ENCODE data around the gene HEATR3.

HEATR3 gene

DNA sequence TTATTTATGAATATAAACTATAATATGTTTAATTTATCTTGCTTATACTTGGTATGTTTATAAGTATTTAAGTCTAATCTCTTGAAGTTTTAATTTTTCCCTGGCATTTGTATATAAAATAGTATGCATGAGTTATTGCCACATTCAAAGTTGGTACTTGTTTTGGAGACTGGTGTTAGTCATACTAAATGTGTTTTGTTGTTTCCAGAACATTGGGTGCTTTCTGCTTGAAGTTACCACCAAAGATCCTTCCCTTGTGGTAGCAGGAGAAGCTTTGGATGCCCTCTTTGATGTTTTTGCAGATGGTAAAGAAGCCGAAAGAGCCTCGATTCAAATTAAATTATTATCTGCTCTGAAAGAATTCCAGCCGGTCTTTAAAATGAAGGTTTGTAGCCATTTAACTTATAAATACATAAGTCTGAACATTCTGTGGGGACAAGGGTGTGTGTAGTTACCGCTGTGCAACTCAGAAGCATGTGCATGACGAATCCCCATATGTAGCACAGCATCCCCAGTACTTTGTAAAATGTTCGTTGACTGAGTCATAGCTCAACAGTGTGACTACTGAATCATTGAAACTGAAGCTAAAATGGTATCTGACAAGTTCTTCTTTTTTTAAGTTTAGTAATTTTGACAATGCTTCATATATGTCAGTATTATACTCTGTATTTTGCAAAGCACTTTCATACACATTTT lies 36.4 kb downstream of the HEATR3 start:
- no peak overlapping the region for H3K9ac ChIP-seq (ENCODE audit: insufficient read length, low read depth)
- H3K4me1 ChIP-seq (ENCODE audit: insufficient read depth, insufficient read length): no peaks in the 10 kb centered on the region
- TF ChIP-seq YY1 (IDR thresholded peaks at IDR 0.05; ENCODE audit: insufficient read depth, insufficient read length) (no peak), ZNF274 (IDR thresholded peaks at IDR 0.05; ENCODE audit: low read depth, low read length) (no peak), SUZ12 (IDR thresholded peaks at IDR 0.05; ENCODE audit: extremely low read depth, insufficient read depth, insufficient read length) (no peak)
- H3K36me3 ChIP-seq (ENCODE audit: insufficient read depth, insufficient read length, low read length): peaks cover 76% of the 10 kb centered on the region
- DNase-seq (ENCODE audit: low read depth, low spot score): no peak
- no peak overlapping the region for H3K4me3 ChIP-seq (ENCODE audit: insufficient read length, low read depth)
- H3K27me3 ChIP-seq (ENCODE audit: insufficient read depth, insufficient read length): no peaks in the 10 kb centered on the region
- no peaks in the 10 kb centered on the region for H3K9me3 ChIP-seq (ENCODE audit: insufficient read depth, low read length)

DNA sequence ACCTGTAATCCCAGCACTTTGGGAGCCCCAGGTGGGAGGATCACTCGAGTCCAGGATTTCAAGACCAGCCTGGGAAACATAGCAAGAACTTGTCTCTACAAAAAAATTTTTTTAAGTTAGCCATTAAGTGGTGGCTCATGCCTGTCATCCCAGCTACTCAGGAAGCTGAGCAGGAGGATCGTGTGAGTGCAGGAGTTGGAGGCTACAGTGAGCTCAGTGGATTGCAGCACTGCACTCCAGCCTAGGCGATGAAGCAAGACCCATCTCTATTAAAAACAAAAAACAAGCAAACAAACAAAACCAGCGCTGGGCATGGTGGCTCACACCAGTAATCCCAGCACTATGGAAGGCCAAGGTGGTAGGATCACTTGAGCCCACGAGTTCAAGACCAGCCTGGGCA lies 38.0 kb downstream of the HEATR3 start:
- TF ChIP-seq ZNF274 (IDR thresholded peaks at IDR 0.05; ENCODE audit: low read depth, low read length) (no peak), YY1 (IDR thresholded peaks at IDR 0.05; ENCODE audit: insufficient read depth, insufficient read length) (no peak), SUZ12 (IDR thresholded peaks at IDR 0.05; ENCODE audit: extremely low read depth, insufficient read depth, insufficient read length) (no peak)
- no peak for DNase-seq (ENCODE audit: low read depth, low spot score)
- no peaks in the 10 kb centered on the region for H3K27me3 ChIP-seq (ENCODE audit: insufficient read depth, insufficient read length)
- no peak overlapping the region for H3K4me3 ChIP-seq (ENCODE audit: insufficient read length, low read depth)
- H3K9ac ChIP-seq (ENCODE audit: insufficient read length, low read depth): no peak overlapping the region
- no peaks in the 10 kb centered on the region for H3K9me3 ChIP-seq (ENCODE audit: insufficient read depth, low read length)
- peaks cover 79% of the 10 kb centered on the region for H3K36me3 ChIP-seq (ENCODE audit: insufficient read depth, insufficient read length, low read length)
- no peaks in the 10 kb centered on the region for H3K4me1 ChIP-seq (ENCODE audit: insufficient read depth, insufficient read length)

DNA sequence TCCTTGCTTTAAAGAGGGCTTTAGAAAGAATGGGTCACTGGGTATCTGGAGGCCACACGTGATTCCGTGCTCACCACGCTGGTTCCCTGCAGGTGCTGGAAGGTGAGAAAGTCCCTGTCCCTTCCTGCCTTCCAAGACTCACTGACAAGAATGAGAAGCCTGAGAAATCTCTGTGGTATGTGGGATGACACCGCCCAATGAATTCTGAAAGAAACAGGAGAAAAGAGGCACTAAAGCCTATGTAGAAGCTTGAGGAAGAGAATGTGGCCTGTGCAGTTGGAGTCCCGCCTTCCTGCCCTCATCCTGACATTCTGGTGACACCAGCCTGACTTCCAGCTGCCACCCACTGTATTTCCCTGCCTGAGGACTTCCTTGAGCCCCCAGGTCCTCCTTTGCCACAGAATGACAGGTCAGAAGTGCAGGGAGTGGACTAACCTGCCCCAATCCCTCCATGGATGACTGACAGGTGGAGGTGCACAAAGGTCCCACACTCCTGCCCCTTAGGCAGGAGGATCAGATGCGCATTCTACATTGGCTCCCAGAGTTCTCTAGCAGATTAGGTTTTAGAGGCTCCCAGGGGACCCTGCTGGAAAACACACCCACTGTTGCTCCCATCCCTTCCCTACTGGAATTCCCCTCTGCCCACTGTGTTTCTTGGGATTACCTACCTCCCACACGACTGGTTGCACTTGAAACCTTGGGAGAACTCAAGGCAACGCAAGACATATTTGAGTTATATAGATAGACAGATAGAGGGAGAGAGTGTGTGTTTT lies 48.8 kb downstream of the HEATR3 start:
- no peaks in the 10 kb centered on the region for H3K36me3 ChIP-seq (ENCODE audit: insufficient read depth, insufficient read length, low read length)
- no peak for DNase-seq (ENCODE audit: low read depth, low spot score)

DNA sequence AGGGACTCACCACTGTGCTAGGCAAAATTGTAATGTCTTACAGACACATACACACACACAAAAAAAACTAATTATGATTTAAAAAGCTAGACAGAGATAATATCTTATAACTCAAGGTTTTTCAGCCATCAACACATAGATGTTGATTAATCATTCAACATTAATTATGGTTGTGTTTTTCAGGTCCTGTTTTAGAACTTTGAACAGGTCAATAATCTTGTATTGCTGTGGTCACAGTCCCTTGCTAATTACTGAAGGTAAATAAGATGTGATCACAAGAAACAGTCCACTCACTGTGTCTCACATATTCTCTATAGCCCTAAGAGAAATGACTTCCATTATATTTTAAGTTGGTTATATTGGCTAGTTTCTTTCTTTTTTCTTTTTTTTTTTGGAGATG lies 54.9 kb downstream of the HEATR3 start:
- H3K4me1 ChIP-seq (ENCODE audit: insufficient read depth, insufficient read length): no peaks in the 10 kb centered on the region

More for the DNA sequence above, 48.8 kb downstream of the HEATR3 start:
- H3K4me1 ChIP-seq (ENCODE audit: insufficient read depth, insufficient read length): no peaks in the 10 kb centered on the region
- H3K9ac ChIP-seq (ENCODE audit: insufficient read length, low read depth): no peak overlapping the region
- no peak overlapping the region for H3K4me3 ChIP-seq (ENCODE audit: insufficient read length, low read depth)
- no peaks in the 10 kb centered on the region for H3K27me3 ChIP-seq (ENCODE audit: insufficient read depth, insufficient read length)
- no peaks in the 10 kb centered on the region for H3K9me3 ChIP-seq (ENCODE audit: insufficient read depth, low read length)
- TF ChIP-seq ZNF274 (IDR thresholded peaks at IDR 0.05; ENCODE audit: low read depth, low read length) (no peak), YY1 (IDR thresholded peaks at IDR 0.05; ENCODE audit: insufficient read depth, insufficient read length) (no peak), SUZ12 (IDR thresholded peaks at IDR 0.05; ENCODE audit: extremely low read depth, insufficient read depth, insufficient read length) (no peak)

DNA sequence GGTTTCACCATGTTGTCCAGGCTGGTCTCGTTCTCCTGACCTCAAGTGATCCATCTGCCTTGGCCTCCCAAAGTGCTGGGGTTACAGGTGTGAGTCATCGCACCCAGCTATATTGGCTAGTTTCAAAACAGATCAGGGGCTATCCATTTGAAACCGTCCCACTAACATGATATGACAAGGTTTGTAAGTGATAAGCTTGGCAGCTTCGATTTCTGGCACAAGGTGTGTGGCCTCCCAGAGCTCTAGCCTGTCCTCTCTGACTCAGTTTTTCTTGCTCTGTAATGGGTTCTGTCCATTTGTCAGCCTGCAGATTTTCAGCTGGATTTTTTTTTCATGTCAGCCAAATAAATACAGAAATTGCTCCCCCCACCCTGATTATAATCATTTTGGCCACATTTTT lies 55.5 kb downstream of the HEATR3 start:
- no peak overlapping the region for H3K4me3 ChIP-seq (ENCODE audit: insufficient read length, low read depth)
- TF ChIP-seq ZNF274 (IDR thresholded peaks at IDR 0.05; ENCODE audit: low read depth, low read length): no peak
- no peak for TF ChIP-seq YY1 (IDR thresholded peaks at IDR 0.05; ENCODE audit: insufficient read depth, insufficient read length)
- no peak for TF ChIP-seq SUZ12 (IDR thresholded peaks at IDR 0.05; ENCODE audit: extremely low read depth, insufficient read depth, insufficient read length)
- H3K27me3 ChIP-seq (ENCODE audit: insufficient read depth, insufficient read length): no peaks in the 10 kb centered on the region
- no peaks in the 10 kb centered on the region for H3K4me1 ChIP-seq (ENCODE audit: insufficient read depth, insufficient read length)
- no peak for DNase-seq (ENCODE audit: low read depth, low spot score)
- no peaks in the 10 kb centered on the region for H3K9me3 ChIP-seq (ENCODE audit: insufficient read depth, low read length)
- H3K9ac ChIP-seq (ENCODE audit: insufficient read length, low read depth): no peak overlapping the region
- H3K36me3 ChIP-seq (ENCODE audit: insufficient read depth, insufficient read length, low read length): no peaks in the 10 kb centered on the region

More for the DNA sequence above, 54.9 kb downstream of the HEATR3 start:
- H3K9ac ChIP-seq (ENCODE audit: insufficient read length, low read depth): no peak overlapping the region
- no peaks in the 10 kb centered on the region for H3K9me3 ChIP-seq (ENCODE audit: insufficient read depth, low read length)
- no peak for DNase-seq (ENCODE audit: low read depth, low spot score)
- no peaks in the 10 kb centered on the region for H3K36me3 ChIP-seq (ENCODE audit: insufficient read depth, insufficient read length, low read length)
- H3K27me3 ChIP-seq (ENCODE audit: insufficient read depth, insufficient read length): no peaks in the 10 kb centered on the region
- no peak overlapping the region for H3K4me3 ChIP-seq (ENCODE audit: insufficient read length, low read depth)
- no peak for TF ChIP-seq SUZ12 (IDR thresholded peaks at IDR 0.05; ENCODE audit: extremely low read depth, insufficient read depth, insufficient read length)
- no peak for TF ChIP-seq YY1 (IDR thresholded peaks at IDR 0.05; ENCODE audit: insufficient read depth, insufficient read length)
- TF ChIP-seq ZNF274 (IDR thresholded peaks at IDR 0.05; ENCODE audit: low read depth, low read length): no peak

DNA sequence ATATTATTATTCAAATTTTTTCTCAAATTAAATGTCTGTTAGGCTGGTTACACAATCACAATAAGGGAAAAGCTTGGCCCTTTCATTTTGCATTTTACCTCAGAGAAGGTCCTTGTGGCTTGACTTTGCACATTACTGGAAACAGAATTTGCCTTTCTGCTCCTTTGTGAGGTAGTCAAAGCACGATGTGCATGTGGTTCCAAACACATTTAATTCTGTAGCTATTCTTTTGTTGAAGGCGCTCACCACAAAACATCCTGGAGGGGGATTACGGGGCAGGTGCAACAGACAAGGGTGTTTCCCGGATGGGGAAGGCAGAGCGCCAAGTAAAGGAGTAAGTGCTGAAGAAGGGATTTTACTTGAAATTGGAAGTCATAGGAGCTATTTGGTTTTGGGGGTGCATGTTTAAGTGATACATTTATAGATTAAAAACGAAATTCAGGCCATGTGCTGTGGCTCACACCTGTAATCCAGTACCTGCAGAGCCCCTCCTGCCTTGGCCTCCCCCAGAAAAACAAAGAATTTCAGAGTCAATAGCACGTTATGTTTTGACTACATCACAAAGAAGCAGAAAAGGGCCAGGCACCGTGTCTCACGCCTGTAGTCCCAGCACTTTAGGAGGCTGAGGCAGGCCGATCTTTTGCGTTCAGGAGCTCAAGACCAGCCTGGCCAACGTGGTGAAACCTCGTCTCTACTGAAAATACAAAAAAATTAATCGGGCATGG lies 56.1 kb downstream of the HEATR3 start:
- H3K9ac ChIP-seq (ENCODE audit: insufficient read length, low read depth): no peak overlapping the region

DNA sequence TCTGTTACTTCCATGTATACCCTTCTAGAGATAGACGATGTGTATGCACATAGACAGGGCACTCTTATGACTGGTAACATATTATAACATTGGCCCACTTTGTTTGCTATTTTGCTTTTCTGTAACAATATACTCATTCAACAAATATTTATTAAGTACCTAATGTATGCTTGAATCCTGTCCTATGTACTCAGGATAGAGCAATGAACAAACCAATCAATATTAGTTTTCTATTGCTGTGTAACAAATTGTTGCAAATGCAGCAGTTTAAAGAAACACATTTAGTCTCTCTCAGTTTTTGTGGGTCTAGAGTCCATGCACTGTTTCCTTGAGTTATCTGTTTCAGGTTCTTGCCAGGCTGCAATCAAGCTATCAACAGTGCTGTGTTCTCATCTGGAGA lies 57.6 kb downstream of the HEATR3 start:
- Histone ChIP-seq H3K9ac (ENCODE audit: insufficient read length, low read depth) (no peak overlapping the region), H3K4me3 (ENCODE audit: insufficient read length, low read depth) (no peak overlapping the region), H3K9me3 (ENCODE audit: insufficient read depth, low read length) (no peaks in the 10 kb centered on the region), H3K27me3 (ENCODE audit: insufficient read depth, insufficient read length) (no peaks in the 10 kb centered on the region), H3K4me1 (ENCODE audit: insufficient read depth, insufficient read length) (no peaks in the 10 kb centered on the region), H3K36me3 (ENCODE audit: insufficient read depth, insufficient read length, low read length) (no peaks in the 10 kb centered on the region)
- no peak for TF ChIP-seq ZNF274 (IDR thresholded peaks at IDR 0.05; ENCODE audit: low read depth, low read length)
- no peak for TF ChIP-seq YY1 (IDR thresholded peaks at IDR 0.05; ENCODE audit: insufficient read depth, insufficient read length)
- TF ChIP-seq SUZ12 (IDR thresholded peaks at IDR 0.05; ENCODE audit: extremely low read depth, insufficient read depth, insufficient read length): no peak
- no peak for DNase-seq (ENCODE audit: low read depth, low spot score)

More for the DNA sequence above, 56.1 kb downstream of the HEATR3 start:
- Histone ChIP-seq H3K36me3 (ENCODE audit: insufficient read depth, insufficient read length, low read length) (no peaks in the 10 kb centered on the region), H3K9me3 (ENCODE audit: insufficient read depth, low read length) (no peaks in the 10 kb centered on the region), H3K4me1 (ENCODE audit: insufficient read depth, insufficient read length) (no peaks in the 10 kb centered on the region), H3K4me3 (ENCODE audit: insufficient read length, low read depth) (no peak overlapping the region), H3K27me3 (ENCODE audit: insufficient read depth, insufficient read length) (no peaks in the 10 kb centered on the region)
- TF ChIP-seq ZNF274 (IDR thresholded peaks at IDR 0.05; ENCODE audit: low read depth, low read length) (no peak), SUZ12 (IDR thresholded peaks at IDR 0.05; ENCODE audit: extremely low read depth, insufficient read depth, insufficient read length) (no peak), YY1 (IDR thresholded peaks at IDR 0.05; ENCODE audit: insufficient read depth, insufficient read length) (no peak)
- DNase-seq (ENCODE audit: low read depth, low spot score): no peak

Measured in NT2/D1 (cell line).